GM12878 (cell line): ENCODE data around the gene FAM78A. TPM values are rescaled to one million over a fixed set of nuclear protein-coding genes. Genes with fewer than 3 reads are reported as not detected.

ENCODE experiments used
- ATAC-seq: fragments of 200-7000 bp; cut with Tn5 transposase; 3 replicates; pipeline ENCODE4 v1.9.1; 2020; ENCODE audit warnings: mild to moderate bottlenecking, moderate library complexity
- BruUV-seq: library from RNA; stranded (reverse); fragments of 400-500 nt; replicated peaks from 2 replicates; lab custom pipeline; 2021; lab: Mats Ljungman, UMichigan
- CTCF ChIA-PET: fragments of 300-600 bp; sonication (Branson Sonifier 250); formaldehyde crosslinking; extraction: SDS; loops from one replicate; lab custom pipeline; 2021; ENCODE audit warnings: inconsistent platforms; lab: Yijun Ruan, JAX
- POLR2A ChIA-PET: fragments of 350-600 bp; formaldehyde crosslinking; extraction: SDS; loops from one replicate; lab custom pipeline; 2021; ENCODE audit warnings: inconsistent platforms; lab: Charles Lee
- RAD21 ChIA-PET: fragments of 300-600 bp; sonication (Branson Sonifier 250); formaldehyde crosslinking; loops from one replicate; lab custom pipeline; 2023; ENCODE audit warnings: antibody characterized with exemption; ENCODE audit not compliant: unreplicated experiment; lab: Charles Lee
- SMC1A ChIA-PET: fragments of 300-600 bp; sonication (Branson Sonifier 250); formaldehyde crosslinking; loops from one replicate; lab custom pipeline; 2023; ENCODE audit not compliant: unreplicated experiment, uncharacterized antibody; lab: Charles Lee
- DNase-seq: peaks from one replicate; pipeline ENCODE4 v3.0.0-alpha.2; 2011; ENCODE audit warnings: low read depth, low spot score
- FAIRE-seq: peaks from 3 replicates; lab custom pipeline; 2011; peaks lifted over from hg19 to GRCh38; lab: Jason Lieb, UNC
- H2AFZ ChIP-seq: 2 replicates; pipeline ENCODE4 v1.6.0; 2011; ENCODE audit warnings: low read depth, low read length, control low read depth; ENCODE audit not compliant: control insufficient read depth
- H3K27ac ChIP-seq: 2 replicates; pipeline ENCODE4 v1.5.1; 2011; ENCODE audit warnings: control low read depth; ENCODE audit not compliant: control insufficient read depth, insufficient read depth
- H3K27me3 ChIP-seq, 2 experiments: replicated peaks in 1 of 2; 2 replicates each; pipeline versions ENCODE4 v1.6.0 to v1.6.1; 2011; ENCODE audit warnings: low read length in 1 of 2; ENCODE audit not compliant: control insufficient read depth in 2 of 2, insufficient read depth in 2 of 2
- H3K36me3 ChIP-seq, 2 experiments: 2 replicates each; pipeline ENCODE4 v1.5.1; 2011; ENCODE audit warnings: low read length in 1 of 2; ENCODE audit not compliant: control insufficient read depth in 2 of 2, insufficient read depth in 2 of 2
- H3K4me1 ChIP-seq: 2 replicates; pipeline ENCODE4 v1.6.1; 2011; ENCODE audit warnings: mild to moderate bottlenecking, low read length, moderate library complexity, mixed read lengths; ENCODE audit not compliant: control insufficient read depth, insufficient read depth
- H3K4me2 ChIP-seq: 2 replicates; pipeline ENCODE4 v1.6.0; 2011; ENCODE audit warnings: control low read depth; ENCODE audit not compliant: control insufficient read depth, insufficient read depth
- H3K4me3 ChIP-seq: fragments of 200-600 bp; sonication (generic); 2 replicates; pipeline ENCODE4 v1.5.1; 2016
- H3K79me2 ChIP-seq: 2 replicates; pipeline ENCODE4 v1.6.0; 2011; ENCODE audit warnings: low read length; ENCODE audit not compliant: control insufficient read depth, insufficient read depth
- H3K9ac ChIP-seq: 2 replicates; pipeline ENCODE4 v1.8.0; 2011; ENCODE audit warnings: low read length, control low read depth, mixed read lengths; ENCODE audit not compliant: control insufficient read depth, insufficient read depth
- H3K9me3 ChIP-seq: replicated peaks from 3 replicates; pipeline ENCODE4 v1.5.1; 2011; ENCODE audit warnings: mild to moderate bottlenecking, low read length; ENCODE audit not compliant: control insufficient read depth, insufficient read depth
- H4K20me1 ChIP-seq: 2 replicates; pipeline ENCODE4 v1.6.0; 2011; ENCODE audit not compliant: control insufficient read depth, insufficient read depth
- ATF7 ChIP-seq: fragments of 450-650 bp; IDR thresholded peaks from 2 replicates; pipeline ENCODE4 v1.6.1; 2016; ENCODE audit warnings: low read depth, mild to moderate bottlenecking
- BCL3 ChIP-seq: IDR thresholded peaks from 2 replicates; pipeline ENCODE4 v1.6.1; 2011; ENCODE audit warnings: borderline replicate concordance, low read depth, mild to moderate bottlenecking, moderate library complexity, low read length; ENCODE audit not compliant: insufficient read depth, poor library complexity, severe bottlenecking
- CEBPB ChIP-seq, 2 experiments: fragments of 150-350 bp in 1 of 2; IDR thresholded peaks; 2 replicates each; pipeline ENCODE4 v1.6.1; 2012 to 2014; ENCODE audit warnings: low read depth in 2 of 2, low read length in 2 of 2, borderline replicate concordance in 1 of 2, inconsistent platforms in 1 of 2
- MYB ChIP-seq: fragments of 150-350 bp; IDR thresholded peaks from 2 replicates; pipeline ENCODE4 v1.6.1; 2014; ENCODE audit warnings: mild to moderate bottlenecking, low read depth, low read length, borderline replicate concordance
- NFYA ChIP-seq: IDR thresholded peaks from 2 replicates; pipeline ENCODE4 v1.6.1; 2011; ENCODE audit warnings: low read depth, mild to moderate bottlenecking, low read length, improper control_type of control experiment, borderline replicate concordance
- POLR2AphosphoS2 ChIP-seq: IDR thresholded peaks from 2 replicates; pipeline ENCODE4 v1.6.1; 2011; ENCODE audit warnings: low read depth, mild to moderate bottlenecking, low read length, improper control_type of control experiment, moderate library complexity
- POLR2AphosphoS5 ChIP-seq: IDR thresholded peaks from 2 replicates; pipeline ENCODE4 v1.6.1; 2011; ENCODE audit warnings: mild to moderate bottlenecking, low read length, inconsistent platforms
- WRNIP1 ChIP-seq: IDR thresholded peaks from 2 replicates; pipeline ENCODE4 v1.6.1; 2011; ENCODE audit warnings: low read depth, low read length, improper control_type of control experiment, borderline replicate concordance
- YY1 ChIP-seq: IDR thresholded peaks from 2 replicates; pipeline ENCODE4 v1.6.1; 2011; ENCODE audit warnings: low read depth, mild to moderate bottlenecking, low read length
- ZBTB33 ChIP-seq: fragments of 450-650 bp; IDR thresholded peaks from 2 replicates; pipeline ENCODE4 v1.6.1; 2017; ENCODE audit warnings: mild to moderate bottlenecking
- ZBTB4 ChIP-seq: fragments of 450-650 bp; formaldehyde crosslinking; IDR thresholded peaks from 2 replicates; pipeline ENCODE4 v1.4.0; 2022; ENCODE audit warnings: mild to moderate bottlenecking, moderate library complexity
- ZNF24 ChIP-seq: fragments of 450-650 bp; IDR thresholded peaks from 2 replicates; pipeline ENCODE4 v1.6.1; 2017; ENCODE audit warnings: antibody characterized with exemption, mild to moderate bottlenecking
- ZNF274 ChIP-seq: IDR thresholded peaks from one replicate; pipeline ENCODE4 v1.8.0; 2011; ENCODE audit not compliant: insufficient read length, insufficient read depth
- WGBS: methylation state at CpG from one replicate; pipeline ENCODE4 v1.1.6; 2016; ENCODE audit warnings: low lambda C conversion rate; ENCODE audit not compliant: insufficient replicate concordance, insufficient coverage; ENCODE audit errors: missing lambda C conversion rate; 5-methylcytosine and 5-hydroxymethylcytosine counted together
- in situ Hi-C: fragments of 300-500 bp; cut with MboI; formaldehyde crosslinking; loops from 9 replicates; pipeline ENCODE4 v1.14.3; 2018; ENCODE audit warnings: mixed read lengths
- intact Hi-C: fragments of 100-400 bp; cut with micrococcal nuclease; formaldehyde crosslinking; loops from one replicate; pipeline ENCODE4 v1.14.2; 2022; ENCODE audit not compliant: unreplicated experiment
- polyA plus RNA-seq, 11 experiments: library from polyadenylated mRNA; depleted of rRNA in 4 of 11; unstranded in 6 of 11; stranded (reverse) in 5 of 11; fragments of >200 nt; fragmentation: Nextera tagmentation in 4 of 11; fragmentation: Illumina TruSeq in 1 of 11; extraction: Ambion mirVana in 4 of 11; extraction: Trizol in 1 of 11; gene quantifications; 1 replicate in 1 of 11; 2 replicates in 10 of 11; pipeline versions ENCODE4 v1.2.1 to v1.2.3, GENCODE V29; 2011 to 2016; ENCODE audit warnings: inconsistent platforms in 2 of 11, missing spikeins in 2 of 11, low read depth in 1 of 11
- total RNA-seq, 4 experiments: library from RNA; depleted of rRNA in 3 of 4; stranded (reverse); fragments of >200 nt in 3 of 4; fragmentation: Illumina TruSeq in 1 of 4; extraction: Trizol in 1 of 4; gene quantifications; 2 replicates each; pipeline versions ENCODE4 v1.2.1 to v1.2.3, GENCODE V29; 2013 to 2021
- TF ChIP-seq, protein P1 (sequence below), 3 experiments: IDR thresholded peaks in 2 of 3; conservative IDR thresholded peaks in 1 of 3; 2 replicates each; pipeline ENCODE4 v1.5.1; 2011; ENCODE audit warnings: low read depth in 3 of 3, low read length in 3 of 3, mild to moderate bottlenecking in 3 of 3, control low read depth in 2 of 3, moderate library complexity in 2 of 3, inconsistent platforms in 1 of 3, mixed read lengths in 1 of 3; ENCODE audit not compliant: control insufficient read depth in 2 of 3, insufficient read depth in 1 of 3; ENCODE audit errors: extremely low read depth in 1 of 3

Gene FAM78A
- total and polyA plus RNA-seq, 10 of the 15 experiments (the other 5 are each of a cell fraction or from before 2014, with no cell fraction given), result 0.18 to 32.5 (median 12.2) TPM

DNA sequence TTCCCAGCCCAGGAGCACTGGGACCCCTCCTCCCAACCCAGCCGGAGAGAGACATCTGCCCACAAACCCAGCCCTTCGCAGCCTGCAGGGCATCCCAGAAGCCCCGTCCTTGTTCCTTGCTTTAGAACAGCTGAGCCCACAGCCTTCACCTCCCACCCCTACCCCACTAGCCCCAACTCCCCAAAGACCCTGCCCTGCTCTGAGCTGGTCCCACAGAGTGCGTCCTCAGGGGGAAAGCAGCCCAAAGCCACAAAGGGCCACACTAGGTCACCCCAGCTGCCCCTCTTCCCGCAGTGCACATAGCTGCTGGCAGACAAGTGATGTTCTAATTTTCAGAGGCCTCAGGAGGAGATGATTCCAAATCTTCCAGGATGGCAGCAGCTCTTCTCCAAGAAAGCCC lies 22.0 kb upstream of the FAM78A start (continued):
- no peak for TF ChIP-seq POLR2AphosphoS2

DNA sequence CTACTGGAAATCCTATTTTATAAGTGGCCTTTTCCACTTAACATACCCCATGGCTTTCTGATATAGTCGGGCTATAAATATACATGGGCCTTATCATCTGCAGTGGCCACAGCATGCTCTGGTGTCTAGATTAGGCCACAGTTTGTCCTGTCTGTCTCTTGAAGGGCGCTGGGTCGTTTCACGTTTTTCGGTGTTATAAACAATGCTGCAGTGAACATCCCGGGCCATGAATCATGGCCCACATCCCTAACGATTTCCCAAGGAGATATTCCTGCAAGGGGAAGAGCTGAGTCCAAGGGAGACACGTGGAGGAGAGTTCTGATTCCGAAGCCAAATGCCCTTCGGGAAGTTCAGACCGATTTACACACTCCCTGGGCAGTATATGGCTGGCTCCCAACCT lies 21.6 kb upstream of the FAM78A start:
- ChIA-PET POLR2A (interaction anchor here (0.6 kb wide), 1 partner anchor 13 kb away, joined by 9 read pairs; no protein-coding TSS in a partner anchor), RAD21 (no interaction called here)
- H3K4me2 ChIP-seq, result no peak overlapping the region
- no peak for TF ChIP-seq POLR2AphosphoS5
- TF ChIP-seq ATF7, result no peak
- no peak for TF ChIP-seq ZBTB33
- no peak for TF ChIP-seq CEBPB (IDR thresholded peaks at IDR 0.05; ENCODE audit: borderline replicate concordance in 1 of 2, low read depth in 2 of 2, low read length in 2 of 2)
- TF ChIP-seq NFYA, result no peak
- no peak for TF ChIP-seq ZNF24
- TF ChIP-seq, protein P1, sequence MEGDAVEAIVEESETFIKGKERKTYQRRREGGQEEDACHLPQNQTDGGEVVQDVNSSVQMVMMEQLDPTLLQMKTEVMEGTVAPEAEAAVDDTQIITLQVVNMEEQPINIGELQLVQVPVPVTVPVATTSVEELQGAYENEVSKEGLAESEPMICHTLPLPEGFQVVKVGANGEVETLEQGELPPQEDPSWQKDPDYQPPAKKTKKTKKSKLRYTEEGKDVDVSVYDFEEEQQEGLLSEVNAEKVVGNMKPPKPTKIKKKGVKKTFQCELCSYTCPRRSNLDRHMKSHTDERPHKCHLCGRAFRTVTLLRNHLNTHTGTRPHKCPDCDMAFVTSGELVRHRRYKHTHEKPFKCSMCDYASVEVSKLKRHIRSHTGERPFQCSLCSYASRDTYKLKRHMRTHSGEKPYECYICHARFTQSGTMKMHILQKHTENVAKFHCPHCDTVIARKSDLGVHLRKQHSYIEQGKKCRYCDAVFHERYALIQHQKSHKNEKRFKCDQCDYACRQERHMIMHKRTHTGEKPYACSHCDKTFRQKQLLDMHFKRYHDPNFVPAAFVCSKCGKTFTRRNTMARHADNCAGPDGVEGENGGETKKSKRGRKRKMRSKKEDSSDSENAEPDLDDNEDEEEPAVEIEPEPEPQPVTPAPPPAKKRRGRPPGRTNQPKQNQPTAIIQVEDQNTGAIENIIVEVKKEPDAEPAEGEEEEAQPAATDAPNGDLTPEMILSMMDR (IDR thresholded peaks at IDR 0.05 in 2 of 3, conservative IDR thresholded peaks at IDR 0.05 in 1 of 3; ENCODE audit: control insufficient read depth in 2 of 3, extremely low read depth in 1 of 3, insufficient read depth in 1 of 3, low read depth in 3 of 3, low read length in 3 of 3), result no peak
- no peak for TF ChIP-seq BCL3
- TF ChIP-seq MYB, result no peak
- no peak for TF ChIP-seq WRNIP1
- TF ChIP-seq ZBTB4 (CRISPR knock-in tag), result no peak
- TF ChIP-seq ZNF274, result no peak
- TF ChIP-seq YY1, result no peak

More for the DNA sequence above, 21.6 kb upstream of the FAM78A start:
- Histone ChIP-seq H4K20me1 (no peaks in the 10 kb centered on the region; the same call in 1 of the 2 replicates), H2AFZ (no peak overlapping the region), H3K79me2 (no peaks in the 10 kb centered on the region), H3K9me3 (no peaks in the 10 kb centered on the region), H3K9ac (no peak overlapping the region), H3K36me3 (no peaks in the 10 kb centered on the region), H3K27me3 (no peaks in the 10 kb centered on the region), H3K4me3 (no peak overlapping the region), H3K27ac (no peak overlapping the region), H3K4me1 (no peaks in the 10 kb centered on the region)
- ATAC-seq (no peak), DNase-seq (no peak), FAIRE-seq (no peak)
- no TSS peak for BruUV-seq
- intact Hi-C loops (no loop called here), in situ Hi-C loops (no loop called here)
- SMC1A ChIA-PET, result no interaction called here
- CTCF ChIA-PET, result no interaction called here
- WGBS, result 38% methylated on average over 11 of the region's 11 CpGs
